GM18870 (cell line): Measurements from ENCODE around the gene COL4A2.

Source experiments
- ATAC-seq: cut with Tn5 transposase; IDR thresholded peaks from one replicate; pipeline ENCODE4 v1.9.1; 2021; ENCODE audit warnings: moderate library complexity; ENCODE audit not compliant: unreplicated experiment

Gene COL4A2

DNA sequence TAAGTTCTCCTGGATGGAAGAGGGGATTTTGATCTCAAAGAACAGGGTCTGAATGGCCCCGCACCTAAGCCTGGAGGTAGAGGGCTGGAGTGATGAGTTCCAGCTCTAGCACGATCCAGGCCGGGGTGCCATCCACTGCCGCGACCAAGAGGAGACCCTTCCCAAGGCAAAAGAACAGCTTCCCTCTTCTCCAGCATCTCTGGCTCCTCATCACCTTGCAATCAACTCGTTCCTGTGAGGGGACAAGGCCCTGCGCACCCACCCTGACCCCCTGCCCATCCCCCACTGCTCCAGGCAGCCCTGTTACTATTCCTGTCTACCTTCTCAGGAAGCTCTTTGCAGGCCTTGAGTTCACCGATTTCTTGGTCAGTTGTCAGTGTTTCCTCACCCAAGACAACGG is 17.9 kb upstream of the COL4A2 start:
- no peak for ATAC-seq

DNA sequence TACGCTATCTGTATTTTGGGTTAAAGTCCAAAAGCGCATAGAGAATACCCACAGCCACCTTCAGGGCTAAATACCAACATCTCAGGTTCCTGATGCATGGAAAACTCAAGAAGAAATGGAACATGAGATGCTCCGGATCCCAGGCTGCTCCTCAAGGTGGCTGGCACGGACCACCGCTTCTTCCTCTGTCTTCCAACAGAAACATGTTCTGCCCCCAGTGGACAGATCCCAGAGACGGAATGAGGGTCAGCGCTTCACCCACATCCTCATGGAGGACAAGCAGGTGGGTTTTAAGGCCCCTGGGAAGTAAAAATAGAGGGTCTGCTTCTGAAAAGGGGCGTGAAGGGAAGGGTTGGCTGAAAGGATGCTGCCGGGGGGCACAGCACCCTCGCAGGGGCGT is 17.4 kb upstream of the COL4A2 start:
- ATAC-seq = no peak

DNA sequence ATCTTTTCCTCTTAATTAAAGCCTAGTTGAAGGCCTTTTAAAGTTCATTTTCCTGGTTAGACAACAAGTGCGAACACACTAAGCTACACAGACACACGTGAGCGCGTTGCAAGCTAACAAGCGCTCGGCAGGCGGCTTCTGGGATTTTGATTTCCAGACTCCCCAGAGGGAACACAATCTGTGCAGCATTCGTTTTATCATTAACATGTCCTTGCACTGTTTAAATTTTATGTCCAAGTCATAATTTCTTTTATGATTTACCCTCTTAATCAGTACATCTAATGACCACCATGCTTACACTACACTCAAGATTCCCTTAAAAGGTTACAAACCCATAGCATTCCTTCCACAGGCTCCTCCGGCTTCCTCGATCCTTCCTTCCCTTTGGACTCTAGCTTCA is 16.9 kb upstream of the COL4A2 start:
- no peak for ATAC-seq

DNA sequence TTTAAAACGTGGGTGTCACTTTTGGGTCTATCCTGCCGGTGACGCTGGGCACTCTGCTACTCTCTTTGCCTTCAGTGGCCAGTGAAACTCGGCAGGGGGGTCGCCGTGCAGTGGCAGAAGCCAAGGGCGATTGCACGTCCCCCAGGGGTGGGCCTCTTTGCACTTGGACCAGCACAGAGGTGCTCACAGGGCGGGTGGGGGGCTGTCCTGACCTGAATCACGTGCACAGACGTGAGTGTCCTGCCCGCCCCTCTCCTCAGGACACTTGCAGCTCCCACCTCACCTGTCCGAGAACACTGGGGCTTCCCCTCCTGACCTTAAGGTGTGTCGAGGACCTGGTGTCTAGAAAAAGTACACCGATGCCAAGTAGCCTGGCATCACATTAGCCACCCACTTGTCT is 16.3 kb upstream of the COL4A2 start:
- no peak for ATAC-seq

DNA sequence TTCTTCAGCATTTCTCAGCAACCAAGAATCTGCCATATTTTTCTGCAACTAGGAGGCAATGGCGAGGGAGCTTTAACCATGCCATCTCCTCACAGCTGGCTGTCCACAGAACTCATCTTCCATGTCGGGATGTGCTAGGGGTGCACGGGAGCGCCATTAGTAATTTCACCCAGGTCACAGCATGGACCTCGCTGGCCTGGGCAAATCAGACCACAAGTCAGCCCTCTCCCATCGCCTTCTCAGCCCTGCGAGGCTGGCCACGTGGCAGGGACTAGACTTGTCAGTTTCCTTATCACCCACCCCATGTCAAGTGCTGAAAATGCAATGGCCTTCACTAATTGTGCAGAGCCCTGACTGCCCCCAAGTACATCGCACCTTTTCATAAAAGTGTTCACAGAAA is 15.8 kb upstream of the COL4A2 start:
- no peak for ATAC-seq

DNA sequence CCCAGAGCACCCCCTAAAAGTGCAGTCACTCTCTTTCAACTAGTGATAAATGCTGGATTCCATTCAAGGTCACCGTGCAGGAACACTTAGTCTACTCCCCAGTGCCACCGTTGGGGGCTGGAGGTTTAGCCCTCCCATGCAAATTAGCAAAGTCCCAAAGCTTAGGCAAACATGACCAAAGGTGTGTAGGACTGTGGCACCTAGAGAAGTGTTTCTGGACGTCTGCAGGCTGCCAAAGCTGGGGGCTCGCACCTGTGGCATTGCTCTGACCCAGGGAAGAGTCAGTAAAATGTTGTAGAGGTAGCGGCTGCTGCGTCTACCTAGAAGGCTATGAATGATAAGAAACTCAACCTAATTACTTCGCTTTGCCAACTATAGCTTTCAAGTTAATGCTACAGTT is 14.0 kb upstream of the COL4A2 start:
- no peak for ATAC-seq

DNA sequence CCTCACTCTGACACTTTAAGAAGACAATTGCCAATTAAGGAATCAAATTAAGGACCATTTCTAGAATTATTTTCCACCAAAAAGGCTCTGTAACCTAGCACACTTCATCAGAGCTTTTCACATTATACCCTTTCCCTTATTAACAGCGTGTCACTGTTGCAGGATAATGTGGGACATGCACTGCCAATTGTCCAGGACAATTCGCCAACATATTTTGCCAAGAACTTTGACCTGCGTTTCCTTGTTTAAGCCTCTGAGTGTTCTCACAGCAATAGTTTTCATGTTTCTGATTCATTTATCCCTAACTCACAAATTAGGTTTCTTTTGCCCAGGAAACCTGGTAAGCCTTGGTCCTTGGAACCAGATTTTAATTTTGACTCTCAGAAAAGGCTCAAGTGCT is 13.4 kb upstream of the COL4A2 start:
- no peak for ATAC-seq

DNA sequence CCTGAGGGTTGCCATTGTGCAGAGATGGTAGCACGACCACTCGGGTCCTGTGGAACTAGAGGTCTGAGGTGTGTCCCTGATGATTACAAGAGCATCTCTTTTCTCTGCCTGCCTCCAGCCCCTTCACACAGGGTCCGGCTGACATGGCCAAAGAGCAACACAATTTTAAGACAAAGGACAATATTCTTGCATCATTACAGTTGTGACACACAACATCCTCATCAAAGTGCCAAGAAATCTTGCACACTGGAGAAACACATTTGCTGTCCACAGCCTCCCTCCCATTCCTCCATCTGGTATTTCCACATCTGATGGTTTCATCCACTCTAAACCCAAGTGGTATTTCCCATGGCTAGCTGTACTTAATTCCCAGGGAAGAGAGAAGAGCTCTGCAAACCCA is 12.9 kb upstream of the COL4A2 start:
- no peak for ATAC-seq

DNA sequence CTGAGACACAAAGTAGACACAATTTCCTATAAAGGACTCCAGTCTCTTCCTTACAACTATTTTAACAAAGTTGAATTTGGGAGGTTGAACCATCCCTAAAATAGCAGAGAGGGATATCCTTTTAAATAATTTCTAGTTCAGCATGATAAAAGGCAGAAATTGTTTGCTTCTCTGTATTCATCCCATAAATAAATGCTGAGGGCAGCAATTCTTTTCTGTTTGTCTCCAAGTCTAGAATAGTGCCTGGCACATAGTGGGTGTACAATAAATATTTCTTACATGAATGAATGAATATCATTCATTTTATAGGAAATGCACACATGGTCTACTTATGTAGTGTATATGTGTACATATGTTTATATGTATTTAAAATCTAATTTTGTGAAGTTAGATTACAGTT is 12.5 kb upstream of the COL4A2 start:
- no peak for ATAC-seq

DNA sequence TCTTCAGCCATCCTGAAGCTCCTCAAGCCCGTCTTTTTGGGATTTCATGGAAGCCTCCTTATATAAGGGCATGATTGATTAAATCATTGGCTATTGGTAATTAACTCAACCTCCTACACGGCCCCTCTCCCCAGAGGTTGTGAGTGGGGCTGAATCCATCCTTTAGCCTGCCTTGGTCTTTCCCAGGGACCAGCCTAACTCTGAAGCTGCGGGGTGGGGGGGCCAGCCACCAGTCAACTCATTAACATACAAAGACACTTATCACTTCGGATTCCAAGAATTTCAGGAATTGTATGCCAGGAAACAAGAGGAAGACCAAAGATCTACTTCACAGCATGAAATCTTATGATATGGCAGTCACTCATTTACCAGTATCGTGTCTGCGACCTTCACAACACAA is 10.1 kb upstream of the COL4A2 start:
- no peak for ATAC-seq

DNA sequence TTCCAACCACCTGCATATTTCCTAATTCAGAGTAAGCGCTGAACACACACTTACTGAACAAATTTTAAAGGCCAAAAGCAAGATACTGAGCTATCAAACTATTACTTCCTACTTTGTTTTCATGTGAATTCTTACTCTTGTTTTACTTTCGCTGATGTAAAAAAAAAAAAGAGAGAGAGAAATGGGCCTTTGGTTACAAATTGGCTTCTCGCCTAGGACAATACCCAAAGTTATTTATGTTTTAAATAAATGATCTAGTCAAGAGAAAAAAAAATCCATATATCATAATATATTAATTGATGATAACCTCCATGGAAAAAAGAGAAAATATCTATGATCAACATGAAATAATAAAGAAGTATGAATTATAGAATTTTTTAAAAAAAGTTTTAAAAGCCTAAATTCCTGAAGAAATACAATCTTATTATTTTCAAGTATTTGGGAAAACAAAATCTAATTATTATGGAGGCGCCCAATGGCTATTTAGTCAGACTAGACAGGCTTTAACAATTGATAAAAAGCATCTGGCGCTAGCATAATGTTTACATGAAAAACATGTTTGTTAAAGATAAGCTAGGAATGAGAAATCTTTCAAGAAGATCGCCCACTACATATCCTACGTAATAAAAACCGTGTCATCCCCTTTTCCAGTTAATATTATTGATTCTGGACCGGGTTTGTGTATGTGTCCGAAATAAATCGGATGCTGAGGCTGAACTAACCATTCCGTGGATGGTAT is 9.1 kb upstream of the COL4A2 start:
- no peak for ATAC-seq

DNA sequence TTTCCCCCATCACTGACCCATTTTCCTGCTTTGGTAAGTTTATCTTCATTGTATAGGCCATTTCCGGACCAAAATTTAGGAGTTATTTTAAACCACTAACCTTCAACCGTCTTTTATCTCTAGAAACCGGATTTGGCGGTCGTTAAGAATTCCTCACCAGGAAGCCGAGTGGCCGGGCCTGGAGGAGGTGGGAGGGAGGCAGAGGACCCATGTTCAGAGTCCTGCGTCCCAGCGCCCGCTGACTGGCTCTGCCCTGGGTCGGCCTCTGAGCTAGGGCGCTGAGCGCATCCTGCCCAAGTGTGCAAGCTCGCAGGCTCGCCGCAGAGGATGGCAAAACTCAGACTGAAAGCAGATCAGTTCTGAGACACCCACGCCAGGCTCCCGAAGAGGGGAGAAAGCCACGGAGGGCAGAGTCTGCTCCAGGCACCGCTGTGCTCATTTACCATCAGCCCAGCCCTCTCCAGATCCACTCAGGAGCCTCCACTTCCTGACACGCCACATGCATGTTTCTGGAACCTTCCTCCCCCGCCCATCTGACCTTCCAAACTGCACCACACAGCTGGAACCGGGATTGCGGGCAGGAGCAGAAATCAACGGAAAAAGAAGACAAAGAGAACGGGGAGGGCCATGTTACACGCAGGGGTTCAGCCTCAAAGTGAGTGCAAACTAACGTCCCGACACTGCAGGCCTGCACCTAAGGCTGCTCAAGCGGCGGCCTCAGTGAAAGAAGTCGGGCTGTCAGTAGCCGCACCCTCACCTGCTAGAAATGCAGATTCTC is 8.4 kb upstream of the COL4A2 start:
- ATAC-seq = no peak

DNA sequence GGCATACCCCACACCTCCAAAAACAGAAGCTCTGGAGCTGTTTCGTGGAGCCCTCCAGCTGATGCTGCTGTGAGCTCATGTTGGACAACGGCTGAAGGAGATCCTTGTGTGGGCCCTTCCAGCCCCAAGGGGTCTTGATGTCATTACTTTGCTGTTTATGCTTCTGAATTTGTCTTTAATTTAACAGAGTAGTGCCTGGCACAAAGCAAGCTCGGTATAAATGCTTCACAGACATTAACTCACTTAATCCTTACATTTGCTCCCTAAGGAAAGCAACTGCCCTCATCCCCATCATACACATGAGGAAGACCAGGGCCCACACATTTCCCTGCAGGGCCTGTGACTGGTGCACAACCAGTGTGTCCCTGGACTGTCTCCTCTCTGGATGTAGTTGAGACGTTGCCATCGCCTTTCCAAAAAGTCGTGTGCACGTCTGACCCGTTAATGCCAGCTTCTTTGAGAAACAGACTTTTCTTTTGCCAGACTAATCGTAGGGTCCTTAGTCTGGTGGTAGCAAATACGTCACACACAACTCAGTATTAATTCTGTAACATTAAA is 7.7 kb upstream of the COL4A2 start:
- no peak for ATAC-seq

DNA sequence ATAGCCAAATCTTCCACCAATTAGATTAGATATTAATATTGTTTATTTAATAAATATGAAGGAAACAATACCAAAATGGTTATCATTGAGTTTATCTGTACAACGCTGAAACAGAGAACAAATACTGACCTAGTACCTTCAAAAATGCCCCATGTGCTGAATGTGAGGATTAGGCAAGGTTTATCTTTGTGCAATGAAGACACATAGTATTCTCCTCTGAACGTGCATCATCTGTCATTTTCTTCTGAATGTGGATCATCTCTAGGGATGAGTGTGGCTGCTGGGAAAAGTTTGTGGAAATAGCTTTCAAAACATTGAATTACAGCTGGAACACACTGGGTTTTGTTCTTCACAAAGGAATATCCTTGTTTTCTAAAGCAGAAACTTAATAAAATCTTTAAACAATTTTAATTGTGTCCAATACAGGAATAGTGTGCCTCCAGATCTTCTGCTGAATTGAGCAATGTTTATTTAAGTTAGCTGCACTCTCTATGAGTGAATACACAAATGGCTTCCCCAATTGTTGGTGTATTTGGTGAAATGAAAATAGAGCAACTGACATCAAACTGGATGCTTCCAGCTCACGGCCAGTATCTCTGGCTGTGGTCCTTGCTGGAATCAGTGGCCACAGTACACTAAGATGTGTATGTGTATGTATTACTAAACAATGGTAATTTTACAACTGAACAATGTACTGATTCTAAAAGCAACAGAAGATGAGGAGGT is 6.8 kb upstream of the COL4A2 start:
- ATAC-seq = no peak

DNA sequence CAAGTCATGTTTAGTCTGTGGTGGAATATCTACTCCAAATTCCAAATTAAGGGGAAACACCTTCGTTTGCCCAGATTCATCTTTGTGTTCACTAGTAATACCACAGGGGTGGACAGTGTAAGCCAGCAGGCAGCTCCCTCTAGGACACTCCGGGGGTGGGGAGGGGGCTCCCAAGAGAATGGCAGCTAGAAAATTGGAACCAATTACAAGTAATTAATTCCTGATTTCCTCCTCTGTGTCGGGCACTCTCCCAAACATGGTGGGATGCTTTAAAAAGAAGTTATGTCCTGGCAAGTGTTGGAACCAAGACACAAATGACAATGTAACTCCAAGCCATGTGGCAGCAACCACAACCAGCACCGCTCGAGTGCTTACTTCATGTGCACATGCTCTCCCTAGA is 6.0 kb upstream of the COL4A2 start:
- ATAC-seq = no peak

DNA sequence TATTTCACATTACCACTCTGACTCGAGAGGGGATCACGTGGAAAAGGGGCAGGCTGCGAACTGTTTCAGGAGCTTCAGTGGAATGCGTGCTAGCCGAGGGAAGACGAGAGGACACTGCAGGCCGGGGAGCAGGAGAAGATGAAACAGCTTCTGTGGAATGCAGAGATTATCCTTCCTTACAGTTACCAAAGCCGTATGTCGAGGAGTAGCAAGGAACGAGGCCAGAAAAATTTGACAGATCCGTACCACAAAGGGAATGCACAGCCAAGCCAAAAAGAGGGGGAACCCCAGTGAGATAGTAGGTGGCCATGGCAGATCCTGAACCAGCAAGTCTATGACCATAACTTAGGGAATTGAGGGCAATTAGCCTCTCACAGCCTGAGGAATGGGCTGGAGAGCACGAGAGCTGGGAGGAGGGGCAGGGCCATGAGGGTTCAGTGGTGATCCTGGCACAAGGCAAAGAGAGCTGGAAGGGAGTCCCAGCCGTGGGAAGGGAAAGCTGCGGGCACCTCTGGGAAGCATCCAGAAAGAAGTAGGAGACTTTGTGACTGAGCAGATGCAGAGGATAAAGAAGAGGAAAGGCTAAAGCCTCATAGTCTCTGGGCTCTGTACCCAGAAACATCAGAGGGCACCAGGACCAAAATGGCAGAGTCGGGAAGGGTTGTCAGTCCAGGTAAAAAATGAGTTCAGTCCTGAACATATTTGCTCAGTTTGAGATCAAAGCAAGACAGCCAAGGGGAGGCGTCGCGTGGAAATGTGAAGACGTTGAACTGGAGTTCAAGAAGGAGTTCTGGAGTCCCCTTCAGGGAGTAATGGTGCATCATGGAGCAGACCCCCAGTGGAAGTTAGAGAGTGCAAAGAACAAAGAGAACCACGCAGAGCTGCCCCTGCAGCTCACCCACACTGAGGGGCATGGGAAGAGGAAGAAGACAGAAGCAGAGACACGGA is 5.2 kb upstream of the COL4A2 start:
- no peak for ATAC-seq

DNA sequence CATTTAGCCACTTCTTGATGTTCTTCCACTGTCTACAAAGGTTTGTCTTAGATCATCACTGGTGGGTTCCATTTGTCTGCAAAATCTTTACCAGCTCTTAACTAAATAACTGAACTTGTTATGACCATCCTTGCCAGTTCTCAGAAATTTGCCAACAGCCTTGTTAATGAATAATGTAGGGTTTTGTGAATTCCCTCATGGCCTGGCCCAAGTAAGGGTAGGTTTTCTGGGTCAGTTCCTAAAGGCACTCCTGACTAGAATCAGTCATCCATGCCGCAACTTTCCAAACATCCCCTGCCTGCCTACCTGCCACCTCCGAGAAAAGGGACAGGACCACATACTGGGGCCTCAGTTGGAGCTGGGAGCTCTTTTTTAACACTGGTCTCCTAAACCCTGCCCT is 4.1 kb upstream of the COL4A2 start:
- no peak for ATAC-seq

DNA sequence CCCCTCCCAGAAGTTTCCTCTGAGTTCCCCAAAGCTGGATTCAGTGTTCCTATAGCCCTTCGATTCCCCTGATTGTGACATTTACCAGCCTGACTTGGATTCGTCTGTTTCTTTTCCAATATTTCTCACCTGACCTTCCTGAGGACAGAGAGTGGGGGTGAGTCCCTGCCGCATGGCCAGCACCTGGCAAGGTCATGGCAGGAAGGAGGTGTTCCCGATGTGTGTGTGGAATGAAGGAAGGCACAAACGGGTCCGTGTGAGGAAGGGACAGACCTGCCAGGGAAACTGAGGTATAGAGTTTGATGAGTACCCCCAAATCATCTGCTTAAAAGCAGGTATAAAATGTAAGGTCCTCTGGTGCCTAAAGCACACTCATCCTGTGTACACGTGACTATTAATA is 3.4 kb upstream of the COL4A2 start:
- ATAC-seq = no peak

DNA sequence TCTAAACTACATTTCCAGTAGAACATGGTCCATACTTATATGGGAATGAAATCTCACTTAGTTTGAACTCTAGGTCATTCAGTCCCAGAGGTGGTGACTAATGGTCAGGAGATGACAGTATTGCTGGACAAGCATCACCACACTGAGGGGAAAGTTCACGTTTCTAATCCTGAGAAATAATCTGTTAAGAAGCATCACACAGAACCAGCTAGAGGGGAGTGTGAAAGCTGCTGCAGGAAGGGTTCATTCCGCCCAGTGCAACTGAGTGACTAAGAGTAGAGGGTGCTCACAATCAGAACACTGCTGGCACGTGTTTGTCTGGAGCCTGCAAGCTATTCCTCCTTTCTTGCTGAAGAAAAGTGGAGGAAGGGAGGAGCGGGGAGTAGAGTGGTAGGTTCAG is 2.8 kb upstream of the COL4A2 start:
- no peak for ATAC-seq

DNA sequence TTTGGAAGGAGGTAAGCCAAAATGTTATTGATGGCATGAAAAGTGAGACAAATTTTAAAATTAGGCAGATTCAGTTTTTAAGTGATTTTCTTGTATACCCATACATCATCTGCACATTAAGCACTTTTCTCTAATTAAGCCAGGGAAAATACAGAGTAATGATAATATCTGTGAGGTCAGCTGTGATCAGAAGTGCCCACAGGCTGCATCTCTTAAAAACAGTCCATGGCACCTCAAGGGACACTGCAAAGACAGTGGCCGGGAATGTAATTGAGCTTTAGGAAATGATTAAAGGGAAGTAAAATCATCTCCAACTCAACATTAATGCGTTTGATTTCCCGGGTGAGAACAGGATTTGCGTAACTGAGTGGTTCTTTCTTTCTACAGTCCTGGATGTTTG is 2.1 kb upstream of the COL4A2 start:
- ATAC-seq = no peak

DNA sequence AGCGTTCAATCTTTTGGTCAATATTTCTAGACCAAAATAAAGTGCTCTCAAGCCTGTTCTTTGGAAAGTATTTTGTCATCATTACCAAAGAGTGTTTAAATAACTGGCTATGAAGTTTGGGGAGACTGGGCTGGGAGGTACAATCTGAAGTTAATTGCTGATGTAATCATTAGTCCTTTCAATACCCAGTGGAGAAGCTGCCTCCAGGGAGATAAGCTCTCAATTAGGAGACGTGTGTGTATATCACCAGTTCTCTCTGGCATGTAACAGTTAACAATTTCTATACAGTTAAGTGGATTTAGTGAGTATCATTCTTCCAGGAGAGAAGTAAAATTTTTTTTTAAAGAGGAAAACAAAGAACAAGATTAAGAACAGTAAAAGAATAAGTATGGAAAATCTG is 1.5 kb upstream of the COL4A2 start:
- no peak for ATAC-seq
